Dermis blood vessel endothelial cell (primary cell): ENCODE measurements around the gene ETFRF1. TPM values are rescaled to one million over a fixed set of nuclear protein-coding genes. Genes with fewer than 3 reads are reported as not detected.

ENCODE experiments used
- DNase-seq: peaks from one replicate; pipeline ENCODE4 v3.0.0; 2010
- total RNA-seq: library from RNA; depleted of rRNA; stranded (reverse); fragments of >200 nt; gene quantifications from 2 replicates; pipeline ENCODE4 v1.2.3, GENCODE V29; 2014

Gene ETFRF1, protein sequence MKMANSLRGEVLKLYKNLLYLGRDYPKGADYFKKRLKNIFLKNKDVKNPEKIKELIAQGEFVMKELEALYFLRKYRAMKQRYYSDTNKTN
- total RNA-seq, result 18.7 and 19.4 TPM in 2 replicates

DNA sequence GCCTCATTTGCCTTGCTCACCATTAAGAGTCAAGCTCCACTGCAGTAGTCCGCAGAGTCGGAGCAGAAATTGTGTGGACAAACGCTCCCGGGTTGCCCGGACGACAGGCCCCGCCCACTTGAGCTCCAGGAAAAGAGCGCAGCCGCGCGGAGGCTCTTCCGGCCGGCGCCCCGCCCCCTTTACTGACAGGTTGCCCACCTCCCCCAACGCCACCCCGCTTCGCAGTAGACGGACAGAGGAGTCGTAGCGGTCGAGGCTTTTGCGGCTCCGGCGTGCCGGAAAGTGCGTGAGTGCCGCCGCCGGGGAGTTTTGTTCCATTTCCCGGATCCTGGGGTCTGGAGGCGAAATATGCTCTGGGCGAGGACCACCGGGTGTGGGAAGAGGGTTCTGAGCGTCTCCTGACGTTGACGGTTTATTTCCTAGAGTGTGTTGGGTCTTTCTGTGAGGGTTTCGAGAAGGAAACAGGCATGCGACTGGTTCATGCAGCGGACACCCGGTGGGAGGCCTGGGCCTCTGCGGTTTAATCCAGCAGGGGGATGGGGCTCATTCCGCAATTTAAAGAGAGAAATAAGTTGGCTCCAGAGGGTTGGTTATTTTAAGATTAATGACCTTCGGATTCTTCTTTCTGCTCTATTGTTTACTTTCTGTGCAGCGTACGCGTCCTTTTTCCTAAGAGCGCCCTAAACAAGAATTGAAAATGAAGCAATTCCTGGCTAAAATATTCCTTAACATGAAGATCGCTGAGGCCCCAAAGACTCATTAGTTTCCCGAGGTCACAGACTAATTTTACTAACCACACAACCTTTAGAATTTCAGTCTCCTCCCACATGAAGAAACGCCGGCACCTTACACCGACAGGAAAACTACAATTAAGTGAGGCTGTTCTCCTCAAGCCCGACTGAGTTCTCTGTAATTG lies at the start of gene ETFRF1, which contains the start of gene DNAI7:
Gene ETFRF1 (plus strand): TSS at position 182 of the 916 bp plus-strand sequence. CDS start 8,720 bp downstream, outside the sequence.
Gene DNAI7 (minus strand): TSS at position 105 of the 916 bp plus-strand sequence. CDS start 82 bp downstream, at position 23.
- DNase-seq, result peak; percentile 97

DNA sequence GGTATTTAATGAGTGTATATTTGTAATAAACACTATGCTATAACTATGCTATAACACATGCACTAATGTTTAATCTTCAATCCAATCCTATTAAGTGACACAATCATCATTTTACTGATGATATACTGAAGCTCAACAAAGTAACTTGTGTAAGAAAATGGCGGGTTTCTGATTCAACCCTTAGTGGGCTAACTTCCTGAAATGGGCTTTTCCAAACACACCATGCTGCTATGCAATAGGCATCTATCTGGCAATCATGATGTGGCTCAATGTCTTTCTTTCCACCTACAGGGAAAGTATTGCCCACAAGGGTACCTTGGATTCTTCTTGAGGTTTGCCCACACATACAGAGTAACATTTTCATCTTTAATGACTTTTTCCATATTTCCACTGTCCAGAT lies 48.4 kb upstream of the ETFRF1 start:
- no peak for DNase-seq

GRCh38 chr12:25151476-25151875 lies 43.6 kb upstream of the ETFRF1 start:
- peak; percentile 90 for DNase-seq

- no peak for DNase-seq
Measured at GRCh38 chr12:25152055-25152454, 43.0 kb upstream of the ETFRF1 start.

- peak; percentile 52 for DNase-seq
Measured at GRCh38 chr12:25155022-25155576, 39.9 kb upstream of the ETFRF1 start.

DNA sequence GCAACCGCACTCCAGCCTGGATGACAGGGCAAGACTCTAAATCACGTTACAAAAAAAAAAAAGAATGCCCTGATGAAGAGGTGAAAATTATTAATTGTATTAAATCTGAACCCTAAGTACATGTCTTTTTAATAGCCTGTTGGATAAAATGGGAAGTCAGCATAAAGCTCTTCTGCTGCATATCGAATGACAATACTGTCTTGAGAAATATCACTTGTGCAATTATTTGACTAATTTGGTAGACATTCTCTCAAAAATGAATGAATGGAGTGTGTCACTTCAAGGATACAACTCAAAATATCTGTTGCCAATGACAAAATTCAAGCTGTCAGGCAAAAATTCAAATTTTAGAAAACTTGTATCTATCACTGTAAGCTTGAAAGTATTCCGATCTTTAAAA lies 39.0 kb upstream of the ETFRF1 start:
- DNase-seq, result no peak

GRCh38 chr12:25162866-25163265 lies 32.2 kb upstream of the ETFRF1 start:
- no peak for DNase-seq

- no peak for DNase-seq
Measured at GRCh38 chr12:25182765-25183164, 12.3 kb upstream of the ETFRF1 start.

GRCh38 chr12:25184132-25184531 lies 10.9 kb upstream of the ETFRF1 start:
- no peak for DNase-seq

DNA sequence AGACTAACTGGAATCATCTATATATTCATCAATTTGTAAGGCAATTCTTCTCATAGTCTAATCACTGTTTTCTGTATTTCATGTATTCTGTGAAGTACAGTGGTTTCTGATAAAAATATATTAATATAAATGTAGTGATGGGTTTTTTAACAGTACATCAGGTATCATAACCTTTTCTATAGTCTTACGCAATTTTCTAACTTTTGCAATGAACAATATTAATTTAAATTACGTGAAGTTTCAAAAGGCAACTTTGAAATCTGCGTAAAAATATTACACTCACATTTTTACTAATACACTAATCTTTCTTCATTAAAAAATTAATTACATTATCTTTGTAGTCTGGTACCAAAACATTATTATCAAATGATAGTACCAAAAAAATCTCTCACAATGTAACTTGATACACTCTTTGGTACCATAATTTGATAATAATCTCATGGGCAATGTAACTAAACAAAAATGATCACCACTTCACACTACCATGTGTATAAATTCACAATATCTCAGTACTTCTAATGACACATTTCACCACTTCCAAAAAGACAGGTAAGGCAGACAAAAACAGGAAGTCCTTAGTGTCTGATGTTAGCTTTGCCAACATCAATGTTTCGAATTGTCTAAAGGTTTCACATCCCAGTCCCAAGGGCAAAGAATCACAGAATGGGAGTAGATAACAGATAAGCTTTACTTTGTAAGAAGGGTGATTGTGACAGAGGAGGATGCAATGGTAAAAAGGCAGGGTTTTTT lies 8.8 kb upstream of the ETFRF1 start:
- no peak for DNase-seq

- DNase-seq, result no peak
Measured at GRCh38 chr12:25186788-25187402, 8.1 kb upstream of the ETFRF1 start.

DNA sequence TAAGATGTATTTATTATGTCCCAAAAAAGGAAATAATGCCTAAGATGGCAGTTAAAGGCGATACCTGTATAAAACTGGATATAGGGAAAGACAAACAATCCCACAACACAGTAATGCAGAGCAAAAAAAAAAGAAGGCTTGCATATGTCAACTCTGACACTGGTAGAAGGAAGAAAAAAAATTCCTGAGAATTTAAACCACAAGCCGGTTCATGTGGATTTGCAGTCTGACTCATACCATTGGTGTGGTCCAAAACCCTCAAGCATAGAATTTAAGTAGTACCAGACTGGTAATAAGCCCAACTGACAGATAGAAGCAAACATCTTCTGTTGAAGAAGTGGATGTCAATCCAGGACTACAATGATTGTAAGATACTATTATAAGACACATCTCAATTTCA lies 7.3 kb upstream of the ETFRF1 start:
- DNase-seq, result no peak

DNA sequence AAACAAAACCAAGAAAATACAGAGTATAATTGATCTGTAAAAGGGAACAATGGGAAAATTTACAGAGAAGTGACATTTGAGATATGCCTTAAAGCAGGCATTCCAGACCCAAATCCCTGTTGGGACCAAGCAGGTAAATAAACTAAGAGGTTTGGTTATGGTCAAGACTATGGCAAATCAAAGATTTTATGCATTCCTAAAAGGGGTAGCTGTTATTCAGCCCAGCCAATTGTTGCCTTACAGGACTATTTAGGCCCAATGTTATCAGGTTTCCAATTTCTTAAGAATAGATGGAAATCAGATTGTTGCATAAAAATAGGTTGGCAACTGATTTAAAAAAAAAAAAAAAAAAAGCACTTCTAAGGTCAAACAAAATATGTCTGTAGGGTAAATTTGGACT lies 5.4 kb upstream of the ETFRF1 start:
- no peak for DNase-seq

DNA sequence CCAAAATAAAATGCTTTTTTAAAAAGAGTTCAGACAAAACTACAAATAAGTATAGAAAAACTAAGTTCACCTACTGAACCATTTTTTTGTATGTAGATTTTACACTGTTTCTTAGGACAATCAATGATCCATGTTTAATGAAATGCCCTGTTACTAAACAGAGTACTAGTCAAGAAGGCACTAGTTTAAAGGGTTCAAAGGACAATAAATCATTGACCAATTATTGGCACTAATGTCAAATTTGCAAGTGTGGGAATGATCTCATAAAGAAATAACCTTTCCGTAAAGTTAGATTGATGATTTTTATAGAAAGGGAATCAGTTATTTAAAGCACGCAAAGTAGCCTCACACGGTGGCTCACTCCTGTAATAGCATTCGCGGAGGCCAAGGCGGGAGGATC lies 4.2 kb upstream of the ETFRF1 start:
- DNase-seq, result no peak

- DNase-seq, result peak; percentile 20
Measured at GRCh38 chr12:25194214-25194613, 823 bp upstream of the ETFRF1 start.

GRCh38 chr12:25194722-25195055 lies 348 bp upstream of the ETFRF1 start:
- DNase-seq, result no peak

DNA sequence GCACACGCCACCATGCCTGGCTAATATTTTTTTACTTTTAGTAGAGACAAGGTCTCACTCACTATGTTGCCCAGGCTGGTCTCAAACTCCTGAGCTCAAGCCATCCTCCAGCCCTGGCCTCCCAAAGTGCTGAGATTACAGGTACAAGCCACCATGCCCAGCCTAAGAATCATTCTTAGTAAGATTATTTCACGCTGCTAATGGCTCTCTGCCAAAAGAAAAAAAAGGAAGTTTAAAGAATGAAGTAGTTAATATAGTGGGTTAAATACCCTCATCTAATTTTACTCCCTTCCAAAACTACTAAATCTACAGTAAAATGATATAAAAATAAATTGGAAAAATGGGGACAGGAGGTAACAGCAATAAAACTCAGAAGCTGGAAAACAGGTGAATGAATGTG lies 2.6 kb downstream of the ETFRF1 start:
- no peak for DNase-seq

DNA sequence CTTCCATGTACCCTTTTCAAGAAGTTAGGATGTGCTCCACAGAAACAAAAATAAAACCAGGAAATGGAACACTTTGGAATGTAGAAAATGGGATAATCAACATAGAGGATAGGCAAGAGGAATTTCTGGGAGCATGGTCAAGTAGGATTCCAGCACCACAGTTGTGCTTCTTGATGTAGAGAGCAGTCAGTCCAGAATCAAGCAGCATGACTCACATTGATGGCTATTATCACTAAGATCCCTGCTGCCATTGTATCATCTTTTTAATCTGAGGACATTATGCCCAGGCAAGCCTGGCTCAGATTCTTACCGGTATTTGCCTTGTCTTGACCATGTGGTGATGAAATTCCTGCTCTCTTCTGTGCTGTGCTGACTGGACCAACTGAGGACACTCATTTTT lies 5.7 kb downstream of the ETFRF1 start:
- peak; percentile 35 for DNase-seq

- DNase-seq, result no peak
Measured at GRCh38 chr12:25202137-25202536, 7.1 kb downstream of the ETFRF1 start.

DNA sequence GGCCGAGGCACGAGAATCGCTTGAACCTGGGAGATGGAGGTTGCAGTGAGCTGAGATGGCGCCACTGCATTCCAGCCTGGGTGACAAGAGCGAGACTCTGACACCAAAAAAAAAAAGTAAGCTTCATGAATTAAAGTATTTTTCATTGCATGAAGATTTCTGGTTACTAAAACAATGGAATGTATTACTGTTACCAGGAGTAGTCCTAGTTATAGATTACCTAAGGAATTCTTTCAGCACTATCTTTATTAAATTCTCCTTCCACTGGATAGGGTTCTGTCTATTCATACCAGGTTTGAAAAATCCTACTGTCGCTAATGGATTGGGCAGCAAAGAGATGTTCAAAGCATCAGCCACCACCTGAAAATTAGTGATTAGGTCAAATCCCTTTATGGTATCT lies 12.4 kb downstream of the ETFRF1 start:
- DNase-seq, result no peak

- no peak for DNase-seq
Measured at GRCh38 chr12:25207846-25208245, 12.8 kb downstream of the ETFRF1 start.

DNA sequence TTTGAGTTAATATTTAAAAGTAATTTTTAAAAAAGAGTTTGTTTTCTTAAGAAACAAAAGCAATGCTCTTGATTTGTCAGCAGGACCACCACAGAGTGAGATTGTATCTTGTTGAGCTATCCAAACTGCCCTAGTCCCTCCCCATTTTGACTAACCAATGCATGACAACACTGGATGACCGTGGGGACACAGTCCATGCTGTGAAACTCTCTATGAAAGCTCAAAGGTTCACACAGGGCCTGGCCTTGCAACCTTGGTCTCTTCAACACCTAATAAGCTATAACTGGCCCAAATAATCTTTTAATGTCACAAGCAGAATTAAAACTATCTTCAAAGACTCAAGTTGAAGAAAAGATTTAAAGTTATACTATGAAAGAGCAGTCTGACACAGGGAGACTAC lies 13.5 kb downstream of the ETFRF1 start:
- no peak for DNase-seq

DNA sequence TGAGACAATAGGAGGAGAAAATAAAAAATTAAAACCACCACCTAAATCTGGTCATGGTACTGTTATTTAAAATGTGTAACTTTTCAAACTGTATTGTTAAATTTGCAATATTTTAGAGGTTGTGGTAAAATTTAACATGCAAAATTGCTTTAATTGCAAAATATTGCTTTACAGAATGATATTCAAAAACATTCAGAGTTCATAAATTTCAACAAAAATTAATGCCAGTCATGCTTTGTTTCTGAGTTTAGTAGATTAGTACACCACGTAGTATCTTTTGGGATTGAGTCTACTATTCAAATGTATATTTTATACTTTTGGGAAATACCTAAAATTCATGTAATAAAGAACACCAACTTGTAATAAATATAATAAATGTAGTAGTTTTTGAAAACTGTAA lies 18.3 kb downstream of the ETFRF1 start:
- no peak for DNase-seq
